Mesothelial cell of epicardium (in vitro differentiated cells): ENCODE results near the gene ETV3L. TPM values are rescaled to one million over a fixed set of nuclear protein-coding genes. Genes with fewer than 3 reads are reported as not detected.

Experiments
- DNase-seq, 2 experiments: peaks; one replicate each; pipeline ENCODE4 v3.0.0; 2021; ENCODE audit warnings: low spot score in 2 of 2; ENCODE audit not compliant: unreplicated experiment in 2 of 2
- H3K27ac Mint-ChIP-seq: 2 replicates; pipeline ENCODE4 v1.8.0; 2021; ENCODE audit warnings: mixed read lengths
- H3K27me3 Mint-ChIP-seq: 2 replicates; pipeline ENCODE4 v1.8.0; 2021; ENCODE audit warnings: low read depth, mixed read lengths
- H3K36me3 Mint-ChIP-seq: 2 replicates; pipeline ENCODE4 v1.8.0; 2021; ENCODE audit warnings: mixed read lengths
- H3K4me1 Mint-ChIP-seq: 2 replicates; pipeline ENCODE4 v1.8.0; 2021; ENCODE audit warnings: mixed read lengths
- H3K4me3 Mint-ChIP-seq: 2 replicates; pipeline ENCODE4 v1.8.0; 2021; ENCODE audit warnings: mild to moderate bottlenecking, moderate library complexity, mixed read lengths
- H3K9me3 Mint-ChIP-seq: 2 replicates; pipeline ENCODE4 v1.8.0; 2021; ENCODE audit warnings: mixed read lengths
- total RNA-seq: library from RNA; stranded (reverse); gene quantifications from 3 replicates; pipeline ENCODE4 v1.2.1, GENCODE V29; 2021
- TF ChIP-seq, protein P1 (sequence below): fragments of 200-600 bp; sonication (generic); IDR thresholded peaks from one replicate; pipeline ENCODE4 v1.5.0; 2021; ENCODE audit warnings: antibody characterized with exemption; ENCODE audit not compliant: unreplicated experiment

The ETV3L gene
- total RNA-seq, 1 donor from 2014 or later, result not detected

- Mint-ChIP-seq H3K27me3 (no peaks in the 10 kb centered on the region), H3K4me3 (no peak overlapping the region), H3K4me1 (peaks cover 2% of the 10 kb centered on the region), H3K9me3 (no peaks in the 10 kb centered on the region), H3K27ac (no peak overlapping the region), H3K36me3 (no peaks in the 10 kb centered on the region)
- TF ChIP-seq, protein P1, sequence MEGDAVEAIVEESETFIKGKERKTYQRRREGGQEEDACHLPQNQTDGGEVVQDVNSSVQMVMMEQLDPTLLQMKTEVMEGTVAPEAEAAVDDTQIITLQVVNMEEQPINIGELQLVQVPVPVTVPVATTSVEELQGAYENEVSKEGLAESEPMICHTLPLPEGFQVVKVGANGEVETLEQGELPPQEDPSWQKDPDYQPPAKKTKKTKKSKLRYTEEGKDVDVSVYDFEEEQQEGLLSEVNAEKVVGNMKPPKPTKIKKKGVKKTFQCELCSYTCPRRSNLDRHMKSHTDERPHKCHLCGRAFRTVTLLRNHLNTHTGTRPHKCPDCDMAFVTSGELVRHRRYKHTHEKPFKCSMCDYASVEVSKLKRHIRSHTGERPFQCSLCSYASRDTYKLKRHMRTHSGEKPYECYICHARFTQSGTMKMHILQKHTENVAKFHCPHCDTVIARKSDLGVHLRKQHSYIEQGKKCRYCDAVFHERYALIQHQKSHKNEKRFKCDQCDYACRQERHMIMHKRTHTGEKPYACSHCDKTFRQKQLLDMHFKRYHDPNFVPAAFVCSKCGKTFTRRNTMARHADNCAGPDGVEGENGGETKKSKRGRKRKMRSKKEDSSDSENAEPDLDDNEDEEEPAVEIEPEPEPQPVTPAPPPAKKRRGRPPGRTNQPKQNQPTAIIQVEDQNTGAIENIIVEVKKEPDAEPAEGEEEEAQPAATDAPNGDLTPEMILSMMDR, result no peak
- DNase-seq, result no peak
Measured at GRCh38 chr1:157095551-157095950, 4.1 kb downstream of the ETV3L start.

DNA sequence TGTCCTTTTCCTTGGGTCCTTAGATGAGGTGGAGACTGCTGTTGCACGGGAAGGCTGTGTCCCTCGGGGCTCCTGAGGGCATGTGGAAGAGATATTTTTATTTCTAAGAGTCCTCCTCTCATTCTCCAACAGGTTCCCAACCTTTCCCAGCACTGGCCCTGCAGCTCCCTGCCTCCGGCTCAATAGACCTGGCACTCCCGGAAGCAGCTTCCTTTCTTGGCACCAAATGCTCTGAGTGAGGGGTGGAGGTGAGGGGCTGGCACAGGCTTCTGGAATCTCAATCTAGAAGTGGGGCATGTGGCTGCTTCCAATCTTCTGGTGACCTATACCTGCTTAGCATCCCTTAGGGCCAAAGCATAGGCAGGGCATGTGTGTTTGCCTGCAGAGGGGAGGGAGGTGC is 4.5 kb downstream of the ETV3L start:
- H3K36me3 Mint-ChIP-seq, result no peaks in the 10 kb centered on the region
- no peak overlapping the region for H3K4me3 Mint-ChIP-seq
- peaks cover 7% of the 10 kb centered on the region for H3K4me1 Mint-ChIP-seq
- TF ChIP-seq, protein P1, result no peak
- H3K9me3 Mint-ChIP-seq, result no peaks in the 10 kb centered on the region
- H3K27ac Mint-ChIP-seq, result no peak overlapping the region
- DNase-seq, result no peak
- H3K27me3 Mint-ChIP-seq, result no peaks in the 10 kb centered on the region

DNA sequence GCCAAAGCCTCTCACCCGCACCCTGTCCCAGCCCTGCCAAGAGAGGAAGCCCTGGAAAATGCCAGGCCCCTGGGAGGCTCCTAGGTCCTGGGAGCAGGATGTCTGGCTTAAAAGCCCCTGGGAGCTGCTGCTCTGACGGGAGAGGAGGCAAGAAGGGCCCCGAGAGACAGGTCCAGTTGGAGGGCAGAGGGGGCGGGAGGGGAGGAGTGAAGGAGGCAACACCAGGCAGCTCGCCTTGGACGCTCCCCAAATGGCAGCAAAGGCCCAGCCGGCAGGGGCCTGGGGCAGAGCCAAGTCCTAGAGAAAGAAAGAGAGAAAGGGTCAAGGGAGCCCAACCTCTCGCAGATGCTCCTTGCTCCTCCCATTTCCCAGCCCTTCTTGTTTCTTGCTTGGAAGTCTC is 6.8 kb downstream of the ETV3L start:
- no peaks in the 10 kb centered on the region for H3K9me3 Mint-ChIP-seq
- peaks cover 8% of the 10 kb centered on the region for H3K4me1 Mint-ChIP-seq

DNA sequence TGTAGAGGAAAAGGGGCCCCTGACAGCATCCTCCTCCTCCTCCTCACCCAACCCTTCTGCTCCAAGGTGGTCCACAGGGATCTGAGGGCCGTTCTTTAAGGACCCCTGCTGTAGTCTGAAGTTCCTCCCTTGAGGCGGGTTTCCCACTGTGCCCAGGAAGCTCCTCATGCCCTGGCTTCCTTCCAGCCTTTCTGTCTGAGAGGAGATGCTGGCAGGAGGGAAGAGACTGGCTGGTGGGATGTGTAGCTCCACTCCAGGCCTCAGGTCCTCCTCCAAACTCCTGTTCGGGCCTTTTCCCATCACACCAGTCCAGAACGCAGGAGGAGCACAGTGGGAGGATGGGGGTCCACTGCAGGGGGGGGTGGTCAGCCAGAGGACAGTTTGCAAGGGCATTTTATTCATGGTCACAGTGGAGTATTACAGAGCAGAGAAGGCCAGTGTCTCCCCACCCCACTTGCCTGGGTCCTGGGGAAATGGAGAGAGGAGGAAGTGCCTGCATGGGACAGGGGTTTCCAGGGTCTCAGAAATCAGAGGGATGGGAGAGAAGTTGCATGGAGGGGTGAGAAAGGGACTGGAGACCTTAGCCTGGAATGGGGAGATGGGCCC is 7.8 kb downstream of the ETV3L start:
- Mint-ChIP-seq H3K4me3 (no peak overlapping the region), H3K36me3 (no peaks in the 10 kb centered on the region), H3K27ac (no peak overlapping the region), H3K4me1 (peaks cover 8% of the 10 kb centered on the region), H3K9me3 (no peaks in the 10 kb centered on the region), H3K27me3 (no peaks in the 10 kb centered on the region)
- TF ChIP-seq, protein P1, result no peak
- DNase-seq, result no peak

More for the DNA sequence above, 6.8 kb downstream of the ETV3L start:
- TF ChIP-seq, protein P1, result no peak
- Mint-ChIP-seq H3K27me3 (no peaks in the 10 kb centered on the region), H3K36me3 (no peaks in the 10 kb centered on the region), H3K27ac (no peak overlapping the region), H3K4me3 (no peak overlapping the region)
- DNase-seq, result no peak

GRCh38 chr1:157091186-157091585 is 8.4 kb downstream of the ETV3L start:
- DNase-seq, result no peak
- H3K9me3 Mint-ChIP-seq, result no peaks in the 10 kb centered on the region
- TF ChIP-seq, protein P1, result no peak
- H3K4me1 Mint-ChIP-seq, result peaks cover 8% of the 10 kb centered on the region
- H3K27ac Mint-ChIP-seq, result no peak overlapping the region
- no peaks in the 10 kb centered on the region for H3K27me3 Mint-ChIP-seq
- no peak overlapping the region for H3K4me3 Mint-ChIP-seq
- no peaks in the 10 kb centered on the region for H3K36me3 Mint-ChIP-seq

GRCh38 chr1:157090771-157091170 is 8.8 kb downstream of the ETV3L start:
- H3K36me3 Mint-ChIP-seq, result no peaks in the 10 kb centered on the region
- H3K27ac Mint-ChIP-seq, result peak overlapping the region; percentile 83
- TF ChIP-seq, protein P1, result no peak
- H3K4me3 Mint-ChIP-seq, result peak overlapping the region; percentile 20
- H3K9me3 Mint-ChIP-seq, result no peaks in the 10 kb centered on the region
- no peak for DNase-seq
- no peaks in the 10 kb centered on the region for H3K27me3 Mint-ChIP-seq
- H3K4me1 Mint-ChIP-seq, result peaks cover 8% of the 10 kb centered on the region
